Keratinocyte (primary cell): ENCODE results near the gene KIF22. TPM values are rescaled to one million over a fixed set of nuclear protein-coding genes. Genes with fewer than 3 reads are reported as not detected.

Experiments used
- DNase-seq: peaks from one replicate; pipeline ENCODE4 v3.0.0-alpha.2; 2011; ENCODE audit warnings: low read depth, missing footprints, low spot score
- FAIRE-seq: peaks from 2 replicates; lab custom pipeline; 2011; peaks lifted over from hg19 to GRCh38; lab: Jason Lieb, UNC
- H2AFZ ChIP-seq: 2 replicates; pipeline ENCODE4 v1.6.0; 2012; ENCODE audit warnings: low read length, control low read depth, inconsistent platforms; ENCODE audit not compliant: control insufficient read depth
- H3K27ac ChIP-seq: 2 replicates; pipeline ENCODE4 v1.5.1; 2011; ENCODE audit warnings: low read length; ENCODE audit not compliant: control insufficient read depth, insufficient read depth
- H3K27me3 ChIP-seq: 3 replicates; pipeline ENCODE4 v1.6.0; 2011; ENCODE audit warnings: low read length; ENCODE audit not compliant: control insufficient read depth, insufficient read depth; ENCODE audit errors: extremely low read depth
- H3K36me3 ChIP-seq, 2 experiments: 2 replicates in 1 of 2; 3 replicates in 1 of 2; pipeline ENCODE4 v1.5.1; 2011; ENCODE audit warnings: low read length in 2 of 2, mild to moderate bottlenecking in 1 of 2; ENCODE audit not compliant: control insufficient read depth in 2 of 2, insufficient read depth in 2 of 2; ENCODE audit errors: extremely low read depth in 1 of 2
- H3K4me1 ChIP-seq: 3 replicates; pipeline ENCODE4 v1.5.1; 2011; ENCODE audit warnings: low read length; ENCODE audit not compliant: control insufficient read depth, insufficient read depth; ENCODE audit errors: extremely low read depth
- H3K4me2 ChIP-seq: 3 replicates; pipeline ENCODE4 v1.6.0; 2011; ENCODE audit warnings: low read depth, low read length; ENCODE audit not compliant: control insufficient read depth, insufficient read depth; ENCODE audit errors: extremely low read depth
- H3K4me3 ChIP-seq, 3 experiments: fragments of 200-600 bp in 1 of 3; sonication (generic) in 1 of 3; 2 replicates in 2 of 3; 3 replicates in 1 of 3; pipeline ENCODE4 v1.5.1; 2011 to 2016; ENCODE audit warnings: low read length in 3 of 3, mild to moderate bottlenecking in 3 of 3, control low read depth in 2 of 3, inconsistent platforms in 1 of 3, low read depth in 1 of 3, mixed read lengths in 1 of 3, mixed run types in 1 of 3, moderate library complexity in 1 of 3; ENCODE audit not compliant: control insufficient read depth in 2 of 3, insufficient read depth in 2 of 3; ENCODE audit errors: extremely low read depth in 1 of 3
- H3K79me2 ChIP-seq: 2 replicates; pipeline ENCODE4 v1.6.0; 2012; ENCODE audit warnings: low read length; ENCODE audit not compliant: control insufficient read depth, insufficient read depth
- H3K9ac ChIP-seq: 3 replicates; pipeline ENCODE4 v1.6.0; 2011; ENCODE audit warnings: low read length; ENCODE audit not compliant: control insufficient read depth, insufficient read depth; ENCODE audit errors: extremely low read depth
- H3K9me1 ChIP-seq: 3 replicates; pipeline ENCODE4 v1.6.0; 2011; ENCODE audit warnings: low read length; ENCODE audit not compliant: control insufficient read depth, insufficient read depth; ENCODE audit errors: extremely low read depth
- H3K9me3 ChIP-seq: 2 replicates; pipeline ENCODE4 v1.5.1; 2012; ENCODE audit warnings: low read depth, low read length; ENCODE audit not compliant: control insufficient read depth
- H4K20me1 ChIP-seq: 3 replicates; pipeline ENCODE4 v1.6.0; 2011; ENCODE audit warnings: low read length; ENCODE audit not compliant: control insufficient read depth, insufficient read depth; ENCODE audit errors: extremely low read depth
- CTCF ChIP-seq, 3 experiments: IDR thresholded peaks in 1 of 3; conservative IDR thresholded peaks in 1 of 3; optimal IDR thresholded peaks in 1 of 3; 2 replicates in 2 of 3; 3 replicates in 1 of 3; pipeline versions ENCODE3 to v1.5.1; 2011; ENCODE audit warnings: low read length in 3 of 3, mild to moderate bottlenecking in 3 of 3, moderate library complexity in 2 of 3, control low read depth in 1 of 3, inconsistent platforms in 1 of 3; ENCODE audit not compliant: insufficient read depth in 2 of 3; ENCODE audit errors: extremely low read depth in 1 of 3
- EZH2 ChIP-seq: IDR thresholded peaks from one replicate; pipeline ENCODE4 v1.6.1; 2012; ENCODE audit warnings: inconsistent platforms, mild to moderate bottlenecking, low read length, moderate library complexity
- dilution Hi-C: fragments of 300-500 bp; cut with MboI; formaldehyde crosslinking; loops from one replicate; pipeline ENCODE4 v1.7.0; 2020; ENCODE audit warnings: low sequenced_read_pairs; ENCODE audit not compliant: extremely low pct_ligation_motif_present
- polyA plus RNA-seq, 5 experiments: library from polyadenylated mRNA; depleted of rRNA in 3 of 5; stranded (reverse) in 3 of 5; stranded (forward) in 1 of 5; unstranded in 1 of 5; fragments of >200 nt; gene quantifications; 1 replicate in 1 of 5; 2 replicates in 3 of 5; 3 replicates in 1 of 5; pipeline versions ENCODE4 v1.2.1 to v1.2.3, GENCODE V29; 2011 to 2012; ENCODE audit warnings: missing spikeins in 2 of 5, low read depth in 1 of 5, low replicate concordance in 1 of 5

KIF22 gene
- polyA plus RNA-seq, 1 donor (not counting 4 experiments of a cell fraction or from before 2014, with no cell fraction given) = 43.7 TPM

DNA sequence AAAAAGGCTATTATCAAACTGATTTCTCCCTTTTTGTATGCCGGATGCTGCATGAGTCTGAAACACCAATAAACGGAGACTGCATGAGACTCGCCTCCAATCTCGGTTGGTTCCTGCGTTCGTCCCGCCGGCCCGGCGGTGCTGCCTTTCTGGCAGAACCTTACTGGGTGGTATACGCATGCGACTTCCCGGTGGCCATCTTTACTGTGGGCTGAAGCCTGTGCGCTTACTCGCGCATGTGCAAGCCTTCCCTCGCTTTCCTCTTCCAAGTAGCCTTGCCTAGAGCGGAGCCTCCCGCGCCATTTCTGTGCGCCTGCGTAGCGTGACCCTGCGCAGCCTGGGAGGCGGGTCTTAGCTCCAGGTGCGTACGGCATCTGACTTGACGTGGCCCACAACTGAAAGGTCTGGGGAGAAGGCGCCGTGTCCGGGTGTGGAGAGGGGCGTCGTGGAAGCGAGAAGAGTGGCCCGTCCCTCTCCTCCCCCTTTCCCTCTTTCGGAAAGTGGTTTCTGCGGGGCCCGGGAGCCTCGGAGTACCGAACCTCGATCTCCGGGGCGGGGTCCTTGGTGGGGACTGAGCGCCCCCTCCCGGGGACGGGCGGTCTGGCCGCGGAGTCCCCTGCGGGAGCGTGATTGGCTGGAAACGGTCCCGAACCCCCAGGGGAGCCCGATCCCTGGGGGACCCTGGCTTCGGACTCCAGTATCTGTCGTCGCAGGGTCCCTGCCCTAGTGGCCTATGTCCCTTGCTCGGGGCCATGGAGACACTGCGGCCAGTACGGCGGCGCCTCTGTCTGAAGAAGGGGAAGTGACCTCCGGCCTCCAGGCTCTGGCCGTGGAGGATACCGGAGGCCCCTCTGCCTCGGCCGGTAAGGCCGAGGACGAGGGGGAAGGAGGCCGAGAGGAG is 25.5 kb downstream of the KIF22 start, which contains the start of gene PAGR1:
PAGR1 (plus strand) TSS at position 360 of the 901 bp plus-strand sequence; CDS start at position 734, 374 bp downstream.
- H3K79me2 ChIP-seq = peaks cover 27% of the 10 kb centered on the region
- FAIRE-seq = no peak

DNA sequence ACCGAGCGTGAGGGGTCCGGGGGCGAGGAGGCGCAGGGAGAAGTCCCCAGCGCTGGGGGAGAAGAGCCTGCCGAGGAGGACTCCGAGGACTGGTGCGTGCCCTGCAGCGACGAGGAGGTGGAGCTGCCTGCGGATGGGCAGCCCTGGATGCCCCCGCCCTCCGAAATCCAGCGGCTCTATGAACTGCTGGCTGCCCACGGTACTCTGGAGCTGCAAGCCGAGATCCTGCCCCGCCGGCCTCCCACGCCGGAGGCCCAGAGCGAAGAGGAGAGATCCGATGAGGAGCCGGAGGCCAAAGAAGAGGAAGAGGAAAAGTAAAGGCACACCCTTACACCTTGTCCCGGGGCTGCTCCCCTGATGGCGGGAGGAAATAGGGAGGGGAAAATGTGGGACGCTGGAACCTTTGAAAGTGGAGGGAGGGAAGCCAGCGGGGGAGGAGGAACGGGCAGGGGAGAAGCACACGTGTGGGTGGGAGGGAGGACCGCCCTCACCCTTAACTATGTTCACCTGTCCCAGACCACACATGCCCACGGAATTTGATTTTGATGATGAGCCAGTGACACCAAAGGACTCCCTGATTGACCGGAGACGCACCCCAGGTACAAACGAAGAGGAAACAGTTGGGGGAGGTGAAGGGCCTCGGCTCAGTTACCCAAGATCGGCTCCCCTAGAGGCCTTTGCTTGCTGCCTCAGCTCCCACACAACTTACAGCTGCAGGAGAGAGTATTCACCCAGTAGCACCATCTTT is 26.3 kb downstream of the KIF22 start:
- DNase-seq (no peak), FAIRE-seq (peak; percentile 43)
- no peaks in the 10 kb centered on the region for H3K9me3 ChIP-seq
- H3K9ac ChIP-seq = peak overlapping the region; percentile 88
- H3K9me1 ChIP-seq = no peaks in the 10 kb centered on the region
- peaks cover 0 to 10% of the 10 kb centered on the region in 2 experiments for H3K36me3 ChIP-seq
- peak overlapping the region; percentile 84 for H3K4me2 ChIP-seq
- H3K79me2 ChIP-seq = peaks cover 33% of the 10 kb centered on the region
- H3K27ac ChIP-seq = peak overlapping the region; percentile 83
- TF ChIP-seq CTCF (optimal IDR thresholded peaks at IDR 0.05 in 1 of 3, IDR thresholded peaks at IDR 0.05 in 1 of 3, conservative IDR thresholded peaks at IDR 0.05 in 1 of 3; ENCODE audit: extremely low read depth in 1 of 3, insufficient read depth in 2 of 3, low read length in 3 of 3) = peak in 1 of 3 experiments; percentile 36
- no peak for TF ChIP-seq EZH2
- peak overlapping the region; percentile 81 to 88 (median 87) for H3K4me3 ChIP-seq
- H2AFZ ChIP-seq = peak overlapping the region; percentile 73
- no peaks in the 10 kb centered on the region for H4K20me1 ChIP-seq
- H3K4me1 ChIP-seq = peaks cover 39% of the 10 kb centered on the region
- H3K27me3 ChIP-seq = peaks cover 11% of the 10 kb centered on the region
- dilution Hi-C loops = no loop called here

More for the DNA sequence above, 25.5 kb downstream of the KIF22 start, which contains the start of gene PAGR1:
- Histone ChIP-seq H3K27ac (peak within 1 kb of the TSS; percentile 83), H4K20me1 (no peaks in the 10 kb centered on the region), H3K4me2 (peak within 1 kb of the TSS; percentile 84), H3K4me1 (peaks cover 37% of the 10 kb centered on the region), H3K27me3 (peaks cover 15% of the 10 kb centered on the region), H3K9me3 (no peaks in the 10 kb centered on the region), H3K36me3 (peaks cover 0 to 10% of the 10 kb centered on the region in 2 experiments), H3K4me3 (peak within 1 kb of the TSS; percentile 81 to 88 (median 87)), H3K9me1 (no peaks in the 10 kb centered on the region), H2AFZ (peak within 1 kb of the TSS; percentile 90), H3K9ac (peak within 1 kb of the TSS; percentile 88)
- peak; percentile 74 to 98 (median 77) for TF ChIP-seq CTCF (optimal IDR thresholded peaks at IDR 0.05 in 1 of 3, IDR thresholded peaks at IDR 0.05 in 1 of 3, conservative IDR thresholded peaks at IDR 0.05 in 1 of 3; ENCODE audit: extremely low read depth in 1 of 3, insufficient read depth in 2 of 3, low read length in 3 of 3)
- TF ChIP-seq EZH2 = no peak
- dilution Hi-C loops = no loop called here
- DNase-seq = peak; percentile 96
